Right cardiac atrium (tissue), 5 donors: ENCODE data around the gene C2orf78. TPM values are rescaled to one million over a fixed set of nuclear protein-coding genes. Genes with fewer than 3 reads are reported as not detected.
A peak's percentile ranks its signal among the peaks of the same experiment; 100 is the strongest.

Experiments
- ATAC-seq, 2 donors: fragments of 200-7000 bp; cut with Tn5 transposase; one replicate each; pipeline versions ENCODE4 v1.8.0 to v1.9.1; 2020; ENCODE audit warnings: moderate library complexity in 2 of 2, mild to moderate bottlenecking in 1 of 2
- DNase-seq, 3 donors: peaks; one replicate each; pipeline ENCODE4 v3.0.0-alpha.2; 2020
- H3K27ac ChIP-seq: one replicate; pipeline ENCODE4 v1.5.1; 2013; ENCODE audit warnings: mild to moderate bottlenecking, low read length, control low read depth, moderate library complexity
- H3K27me3 ChIP-seq: one replicate; pipeline ENCODE4 v1.6.1; 2013; ENCODE audit not compliant: control insufficient read depth, insufficient read depth
- H3K4me1 ChIP-seq: one replicate; pipeline ENCODE4 v1.6.1; 2013; ENCODE audit warnings: low read length; ENCODE audit not compliant: control insufficient read depth, insufficient read depth
- H3K4me3 ChIP-seq: one replicate; pipeline ENCODE4 v1.5.1; 2013; ENCODE audit warnings: low read length, control low read depth
- H3K9me3 ChIP-seq: one replicate; pipeline ENCODE4 v1.6.1; 2013; ENCODE audit warnings: low read length; ENCODE audit not compliant: control insufficient read depth
- WGBS: extraction: QIAGEN DNeasy Blood & Tissue Kit; methylation state at CpG from one replicate; pipeline ENCODE4 v1.1.7; 2013; 5-methylcytosine and 5-hydroxymethylcytosine counted together
- intact Hi-C, 4 donors: fragments of 100-400 bp; cut with DNase I; formaldehyde crosslinking; loops; one replicate each; pipeline versions ENCODE4 v1.11.0 to v1.14.0; 2022 to 2023
- polyA plus RNA-seq: library from polyadenylated mRNA; stranded (reverse); fragments of 200-250 nt; gene quantifications from one replicate; pipeline ENCODE4 v1.2.3, GENCODE V29; 2013
- total RNA-seq, 4 donors: library from RNA; stranded (reverse); fragmentation: NEBNext Ultra II Directional; extraction: Animal tissue kit (Norgen Biotek cat#: 25700); gene quantifications; one replicate each; pipeline ENCODE4 v1.2.1, GENCODE V29; 2021
- donor health status: healthy with polysubstance abuse.
- donor health status: DM: no; HTN: yes; CAD: no.
- donor health status: DM: no; HTN: no; CAD: no.
- donor health status: DM: no; HTN: yes; CAD: no; lungs with severe emphysema.
- donor health status: DM: yes; HTN: yes; CAD: no.

C2orf78 gene
- total and polyA plus RNA-seq, 5 donors, result not detected

DNA sequence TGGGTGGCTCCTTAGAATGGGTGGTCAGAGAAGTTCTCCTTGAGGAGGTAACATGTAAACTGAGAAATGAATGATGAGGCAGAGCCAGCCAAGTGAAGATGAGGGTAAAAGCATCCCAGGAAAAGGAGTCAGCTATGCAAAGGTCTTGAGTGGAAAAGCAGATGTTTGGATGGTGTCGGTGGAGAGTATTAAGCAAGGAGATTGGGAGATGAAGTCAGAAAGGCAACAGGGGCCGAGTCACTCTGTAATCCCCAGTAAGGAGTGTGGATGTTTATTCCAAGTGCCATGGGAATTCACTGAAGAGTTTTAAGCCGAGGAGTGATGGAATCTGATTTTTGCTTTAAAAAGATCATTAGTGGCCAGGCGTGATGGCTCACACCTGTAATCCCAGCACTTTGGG is 41.4 kb downstream of the C2orf78 start:
- Histone ChIP-seq H3K27me3 (no peaks in the 10 kb centered on the region), H3K4me1 (no peaks in the 10 kb centered on the region), H3K27ac (no peak overlapping the region), H3K4me3 (no peak overlapping the region), H3K9me3 (no peaks in the 10 kb centered on the region)
- ATAC-seq (no peak), DNase-seq (no peak)
- intact Hi-C loops, result loop anchor here in 1 of 4 donors (10.0 kb wide), 3 partner anchors 99 to 509 kb away; partner anchors contain the start of genes DGUOK and TET3
- WGBS, result 68% methylated on average over 4 of the region's 4 CpGs

DNA sequence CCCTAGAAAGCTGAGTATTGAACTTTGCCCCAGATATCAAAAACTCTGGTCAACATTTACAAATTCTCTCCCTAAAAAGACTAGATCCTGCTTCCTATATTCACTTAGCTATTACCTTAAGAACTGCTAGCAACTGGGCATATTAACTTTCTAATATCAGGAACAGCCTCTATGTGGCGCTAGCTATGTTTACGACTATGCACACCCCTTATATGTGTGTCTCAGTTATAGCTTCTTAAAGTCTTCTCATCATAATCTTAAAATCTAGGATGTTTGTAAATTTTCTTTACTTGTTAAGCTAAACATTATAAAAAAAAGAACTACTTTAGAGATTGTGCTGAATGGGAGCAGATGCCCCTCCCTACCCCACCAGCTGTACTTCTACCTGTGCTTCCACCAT is 43.0 kb downstream of the C2orf78 start:
- intact Hi-C loops, result loop anchor here in 1 of 4 donors (10.0 kb wide), 3 partner anchors 98 to 508 kb away; partner anchors contain the start of genes DGUOK and TET3
- no peak for DNase-seq
- no peak for ATAC-seq
- no peaks in the 10 kb centered on the region for H3K27me3 ChIP-seq
- WGBS, result 46% methylated on average over 2 of the region's 2 CpGs
- no peak overlapping the region for H3K27ac ChIP-seq
- no peaks in the 10 kb centered on the region for H3K9me3 ChIP-seq
- no peaks in the 10 kb centered on the region for H3K4me1 ChIP-seq
- no peak overlapping the region for H3K4me3 ChIP-seq

DNA sequence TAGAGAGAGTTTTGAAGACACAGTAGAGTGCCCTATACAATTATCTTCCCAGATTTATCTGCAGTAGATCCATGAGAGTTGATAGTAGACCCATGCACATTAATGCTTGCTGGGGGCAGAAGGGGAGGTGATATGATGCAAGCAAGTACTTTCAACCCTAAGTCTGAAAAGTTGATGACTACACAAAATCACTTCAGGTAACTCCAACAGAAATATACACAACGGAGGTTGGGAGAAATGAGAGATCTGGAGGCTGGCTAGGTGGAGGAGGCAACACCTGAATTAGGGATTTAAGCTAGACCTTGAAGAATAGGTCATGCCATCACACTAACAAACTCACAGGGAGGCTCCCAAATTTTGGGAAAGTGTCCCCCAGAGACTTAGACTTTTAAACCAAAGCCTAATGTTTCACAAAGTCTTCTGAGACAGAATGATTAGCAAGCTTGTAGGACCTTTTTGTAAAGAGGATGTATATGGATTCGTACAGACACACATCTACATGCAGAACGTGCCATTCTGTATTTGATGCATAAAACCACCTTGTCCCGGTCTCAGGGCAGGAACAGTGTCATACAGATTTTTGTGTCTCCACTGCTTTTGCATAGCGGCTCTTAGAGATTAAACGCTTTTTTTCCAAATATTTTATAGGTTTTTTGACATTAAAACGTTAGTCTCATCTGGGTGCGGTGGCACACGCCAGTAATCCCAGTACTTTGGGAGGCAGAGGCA is 43.8 kb downstream of the C2orf78 start:
- no peak for ATAC-seq
- H3K27ac ChIP-seq, result no peak overlapping the region
- intact Hi-C loops, result loop anchor here in 1 of 4 donors (10.0 kb wide), 3 partner anchors 97 to 507 kb away; partner anchors contain the start of genes DGUOK and TET3
- no peak for DNase-seq
- no peaks in the 10 kb centered on the region for H3K27me3 ChIP-seq
- peaks cover 3% of the 10 kb centered on the region for H3K4me1 ChIP-seq
- peak overlapping the region; percentile 73 for H3K4me3 ChIP-seq
- 78% methylated on average over 9 of the region's 9 CpGs for WGBS
- no peaks in the 10 kb centered on the region for H3K9me3 ChIP-seq

DNA sequence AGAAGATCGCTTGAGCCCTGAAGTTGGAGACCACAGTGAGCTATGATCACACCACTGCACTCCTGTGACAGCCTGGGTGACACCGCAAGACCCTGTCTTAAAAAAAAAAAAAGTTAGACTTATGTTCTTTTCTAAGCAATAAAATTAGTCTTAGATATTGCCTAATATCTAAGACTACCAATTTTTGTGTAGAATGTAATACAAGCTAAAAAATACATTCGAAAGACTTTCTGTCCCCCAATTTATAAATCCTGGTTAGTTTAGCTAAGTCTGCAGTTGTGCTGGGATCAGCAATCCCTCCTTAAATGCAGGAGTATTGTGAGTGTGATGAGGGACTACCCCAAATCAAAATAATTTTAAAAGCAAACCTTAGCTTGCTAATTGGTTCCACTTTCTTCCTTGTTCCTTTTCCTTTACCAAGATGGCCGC is 44.4 kb downstream of the C2orf78 start:
- intact Hi-C loops, result loop anchor here in 1 of 4 donors (10.0 kb wide), 3 partner anchors 96 to 506 kb away; partner anchors contain the start of genes DGUOK and TET3
- Histone ChIP-seq H3K4me1 (peaks cover 3% of the 10 kb centered on the region), H3K27ac (no peak overlapping the region), H3K27me3 (no peaks in the 10 kb centered on the region), H3K9me3 (no peaks in the 10 kb centered on the region), H3K4me3 (peak overlapping the region; percentile 73)
- 62% methylated on average over 4 of the region's 4 CpGs for WGBS
- DNase-seq (no peak), ATAC-seq (no peak)

DNA sequence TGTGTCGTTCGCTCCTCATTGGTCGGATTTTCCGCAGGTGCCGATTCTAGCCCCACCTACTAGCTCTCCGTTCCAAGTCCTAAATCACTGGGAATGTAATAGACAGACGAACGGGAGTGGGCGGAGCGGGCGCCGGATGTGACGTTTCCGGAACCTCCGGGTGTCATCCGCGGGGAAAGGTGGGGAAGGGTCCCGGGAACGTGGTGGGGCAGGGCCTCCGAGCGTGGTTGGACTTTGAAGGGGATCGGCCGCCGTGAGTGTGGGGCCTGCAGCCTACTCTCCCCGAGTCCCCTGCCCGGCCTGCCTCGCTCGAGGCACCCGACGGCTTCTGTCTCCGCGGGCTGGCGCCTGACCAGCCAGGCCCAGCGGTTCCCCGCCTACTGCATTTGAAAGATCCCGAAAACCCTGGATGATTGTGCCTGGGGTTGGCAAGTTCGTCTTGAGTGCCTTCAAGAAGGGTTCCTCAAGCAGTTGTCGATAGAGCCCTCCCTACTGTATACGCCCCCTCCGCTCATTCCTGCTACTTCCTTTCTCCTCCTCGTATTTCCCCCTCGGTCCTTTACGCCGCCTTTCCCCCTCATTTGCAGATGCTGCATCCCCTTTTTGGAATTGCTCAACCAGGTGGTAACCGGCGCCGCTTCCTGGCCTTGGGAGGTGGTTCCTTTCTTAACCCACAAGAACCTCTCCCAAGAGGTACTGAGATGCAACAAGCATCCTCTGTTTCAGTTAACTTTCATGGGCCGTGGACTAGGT is 45.0 kb downstream of the C2orf78 start, which contains the start of gene STAMBP:
STAMBP (plus strand) TSS at position 144 of the 753 bp plus-strand sequence. CDS start 1,896 bp downstream, outside the sequence.
- Histone ChIP-seq H3K4me3 (peak within 1 kb of the TSS; percentile 73), H3K9me3 (no peaks in the 10 kb centered on the region), H3K27me3 (no peaks in the 10 kb centered on the region), H3K27ac (peak within 1 kb of the TSS; percentile 93), H3K4me1 (peaks cover 3% of the 10 kb centered on the region)
- under 1% methylated on average over 48 of the region's 48 CpGs for WGBS
- intact Hi-C loops, result loop anchor here in 1 of 4 donors (10.0 kb wide), 3 partner anchors 96 to 506 kb away; partner anchors contain the start of genes DGUOK and TET3
- ATAC-seq (peak; percentile 98 to 99), DNase-seq (peak; percentile 96 to 99 (median 98))

DNA sequence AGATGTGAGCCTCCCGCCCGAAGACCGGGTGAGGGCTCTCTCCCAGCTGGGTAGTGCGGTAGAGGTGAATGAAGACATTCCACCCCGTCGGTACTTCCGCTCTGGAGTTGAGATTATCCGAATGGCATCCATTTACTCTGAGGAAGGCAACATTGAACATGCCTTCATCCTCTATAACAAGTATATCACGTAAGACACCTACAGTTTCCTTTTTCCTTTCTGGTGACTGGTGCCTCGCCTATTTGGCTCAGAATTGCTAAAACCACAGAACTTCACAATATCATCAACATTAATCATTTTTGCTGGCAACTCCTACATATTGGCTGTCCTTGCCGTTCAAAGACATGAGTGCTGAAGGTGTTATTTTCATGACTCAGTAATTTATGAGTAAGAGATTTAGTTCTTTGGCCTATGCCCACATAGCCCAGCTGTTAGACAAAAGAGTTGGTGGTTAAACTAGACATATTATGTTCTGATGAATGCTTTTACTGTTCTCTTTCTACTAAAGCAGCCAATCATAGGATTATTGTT is 47.0 kb downstream of the C2orf78 start:
- 85% methylated on average over 11 of the region's 11 CpGs for WGBS
- Histone ChIP-seq H3K27ac (no peak overlapping the region), H3K9me3 (no peaks in the 10 kb centered on the region), H3K4me1 (peaks cover 3% of the 10 kb centered on the region), H3K27me3 (no peaks in the 10 kb centered on the region), H3K4me3 (no peak overlapping the region)
- ATAC-seq, result no peak
- intact Hi-C loops, result no loop called here
- no peak for DNase-seq

DNA sequence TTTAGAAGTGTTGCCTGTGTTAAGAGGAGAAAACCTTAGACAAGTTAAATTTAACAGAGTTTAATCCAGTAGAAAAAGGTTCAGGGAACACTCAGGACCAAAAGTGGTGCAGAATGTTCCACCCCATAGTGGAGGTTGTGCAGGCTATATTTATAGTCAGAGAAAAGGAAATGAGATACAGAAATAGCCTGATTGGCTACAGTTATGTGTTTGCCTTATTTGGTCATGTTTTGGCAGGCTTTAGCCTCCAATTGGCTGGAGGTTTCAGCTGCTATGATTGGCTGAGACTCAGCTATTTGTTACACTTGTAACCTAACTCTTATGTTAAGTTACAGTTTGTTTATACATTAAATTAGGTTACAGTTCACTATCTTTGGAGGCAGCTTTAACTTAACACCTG is 48.9 kb downstream of the C2orf78 start:
- no peaks in the 10 kb centered on the region for H3K27me3 ChIP-seq
- DNase-seq (no peak), ATAC-seq (no peak)
- no peaks in the 10 kb centered on the region for H3K9me3 ChIP-seq
- intact Hi-C loops, result no loop called here
- peaks cover 3% of the 10 kb centered on the region for H3K4me1 ChIP-seq
- no peak overlapping the region for H3K27ac ChIP-seq
- no peak overlapping the region for H3K4me3 ChIP-seq

DNA sequence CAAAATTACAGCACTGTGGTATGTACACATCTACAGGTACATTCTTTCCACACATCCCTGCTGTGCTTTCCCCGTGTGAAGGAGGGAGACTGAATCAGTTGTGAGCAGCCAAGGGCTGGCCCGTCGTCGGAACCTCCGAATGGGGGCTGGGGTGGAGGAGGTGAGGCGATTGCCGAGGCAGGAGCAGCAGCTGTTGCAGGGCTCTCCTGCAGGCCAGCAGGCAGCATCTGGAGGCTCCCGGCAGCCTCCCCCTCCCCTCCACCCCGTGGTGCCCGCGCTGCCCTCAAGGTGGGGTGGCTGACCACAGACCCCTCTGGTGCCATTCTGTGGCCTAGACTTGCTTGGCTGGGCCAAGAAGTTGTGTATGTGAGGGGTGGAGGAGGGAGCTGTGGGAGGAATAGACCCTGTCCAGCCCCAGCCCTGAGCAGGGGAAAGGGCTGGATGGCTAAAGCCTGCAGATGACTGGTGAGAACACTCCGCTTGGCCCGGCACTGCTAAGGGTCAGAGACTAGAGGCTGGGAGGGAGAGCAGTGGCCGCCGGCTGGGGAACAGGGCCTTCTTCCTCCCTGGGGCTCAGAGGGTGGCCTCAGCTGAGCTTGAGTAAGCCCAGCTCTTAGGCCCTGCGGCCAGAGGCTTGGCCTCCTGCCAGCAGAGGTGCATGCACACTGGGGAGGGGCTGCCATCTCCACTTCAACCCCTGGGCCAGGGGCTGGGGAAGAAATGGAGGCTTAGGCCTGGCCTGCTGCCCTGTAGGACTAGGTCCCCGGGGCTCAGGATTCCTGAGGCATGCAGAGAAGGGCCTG is 52.4 kb downstream of the C2orf78 start:
- no peak overlapping the region for H3K4me3 ChIP-seq
- no peaks in the 10 kb centered on the region for H3K9me3 ChIP-seq
- ATAC-seq (peak; percentile 25 to 34), DNase-seq (peak in 2 of 3 donors; percentile 49 to 55)
- no peaks in the 10 kb centered on the region for H3K27me3 ChIP-seq
- H3K27ac ChIP-seq, result no peak overlapping the region
- H3K4me1 ChIP-seq, result peaks cover 4% of the 10 kb centered on the region
- intact Hi-C loops, result no loop called here
- whole genome bisulfite sequencing, result 84% methylated on average over 17 of the region's 17 CpGs

DNA sequence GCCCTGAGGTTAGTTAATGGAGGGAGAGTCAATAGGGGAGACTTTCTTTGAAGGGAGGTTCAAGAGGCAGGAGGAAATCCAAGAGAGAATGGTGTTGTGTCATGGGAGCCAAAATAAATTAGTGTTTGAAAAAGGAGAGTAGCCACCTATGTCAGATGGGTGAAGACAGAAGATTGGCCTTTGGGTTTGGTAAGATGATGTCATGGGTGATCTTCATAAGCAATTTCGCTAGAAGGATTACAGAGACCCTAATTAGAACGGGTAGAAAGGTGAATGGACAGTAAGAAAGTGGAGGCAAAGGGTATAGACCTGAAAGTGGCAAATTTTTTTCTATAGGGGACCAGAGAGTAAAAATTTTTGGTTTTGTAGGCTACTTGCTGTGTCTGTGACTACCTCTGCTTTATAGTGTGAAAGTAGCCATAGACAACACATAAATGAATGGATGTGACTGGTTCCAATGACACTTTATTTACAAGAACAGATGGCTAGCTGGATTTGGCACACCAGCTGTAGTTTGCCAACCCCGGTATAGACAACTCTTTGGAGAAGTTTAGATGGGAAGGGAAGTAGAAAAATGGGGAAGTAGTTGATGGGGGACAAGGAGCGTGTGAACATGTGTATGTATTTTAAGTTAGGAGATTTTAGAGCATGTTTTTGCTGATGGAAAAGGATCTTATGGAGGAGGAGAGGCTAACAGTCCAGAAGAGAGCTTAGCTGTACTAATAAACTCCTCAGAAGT is 54.0 kb downstream of the C2orf78 start:
- ATAC-seq, result no peak
- WGBS, result 84% methylated on average over 4 of the region's 4 CpGs

More for the DNA sequence above, 54.0 kb downstream of the C2orf78 start:
- no peak overlapping the region for H3K4me3 ChIP-seq
- intact Hi-C loops, result no loop called here
- H3K4me1 ChIP-seq, result peaks cover 1% of the 10 kb centered on the region
- no peaks in the 10 kb centered on the region for H3K27me3 ChIP-seq
- no peak overlapping the region for H3K27ac ChIP-seq
- no peaks in the 10 kb centered on the region for H3K9me3 ChIP-seq
- DNase-seq, result no peak
